GM23248 (cell line): ENCODE measurements around the gene FRS2.

Source experiments
- EZH2 ChIP-seq: fragments of 200-600 bp; sonication (generic); IDR thresholded peaks from 2 replicates; pipeline ENCODE4 v1.6.1; 2018; ENCODE audit warnings: antibody characterized with exemption, mild to moderate bottlenecking; ENCODE audit not compliant: insufficient read depth, poor library complexity, severe bottlenecking
- EZH2phosphoT487 ChIP-seq: fragments of 200-600 bp; sonication (generic); IDR thresholded peaks from 2 replicates; pipeline ENCODE4 v1.6.1; 2018; ENCODE audit warnings: antibody characterized with exemption, moderate library complexity, mild to moderate bottlenecking, low read depth; ENCODE audit not compliant: insufficient read depth

DNA sequence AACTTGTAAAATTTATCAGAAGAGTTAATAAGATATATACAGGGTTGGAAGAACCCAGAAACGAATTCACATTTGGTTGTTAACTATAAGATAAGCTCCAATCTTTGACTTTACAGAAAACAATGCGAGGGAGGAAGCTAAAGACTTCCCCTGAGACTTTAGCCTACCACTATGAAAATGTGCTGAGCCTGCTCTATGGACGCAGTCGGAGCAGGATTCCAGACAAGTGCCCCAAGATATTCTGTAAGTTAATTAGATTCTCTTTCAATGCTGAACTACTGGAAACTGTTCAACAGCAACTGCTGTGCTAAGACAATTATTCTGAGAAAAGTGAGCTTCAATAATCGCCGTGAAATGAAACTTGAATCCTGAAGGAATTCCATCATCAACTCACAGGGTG lies 148.9 kb downstream of the FRS2 start:
- TF ChIP-seq EZH2 (no peak), EZH2phosphoT487 (no peak)
